CD8-positive, alpha-beta memory T cell (primary cell): Measurements from ENCODE around the gene REEP2. TPM values are rescaled to one million over a fixed set of nuclear protein-coding genes. Genes with fewer than 3 reads are reported as not detected.

ENCODE experiments used
- CTCF ChIA-PET: fragments of 350-600 bp; sonication (Branson Sonifier 250); formaldehyde crosslinking; loops from one replicate; lab custom pipeline; 2021; ENCODE audit warnings: antibody characterized with exemption; lab: Charles Lee
- POLR2A ChIA-PET: fragments of 350-600 bp; sonication (Branson Sonifier 250); formaldehyde crosslinking; loops from one replicate; lab custom pipeline; 2021; ENCODE audit warnings: antibody characterized with exemption; lab: Charles Lee
- DNase-seq, 5 donors: peaks; one replicate each; pipeline versions ENCODE4 v3.0.0 to v3.0.0-alpha.2; 2020 to 2022; ENCODE audit warnings: mixed read lengths in 1 of 5
- H3K27ac ChIP-seq: one replicate; pipeline ENCODE4 v1.7.0; 2013; ENCODE audit warnings: low read depth, mild to moderate bottlenecking, low read length, moderate library complexity
- H3K27me3 ChIP-seq: 2 replicates; pipeline ENCODE4 v1.7.0; 2013; ENCODE audit warnings: low read length, mild to moderate bottlenecking; ENCODE audit not compliant: insufficient read depth, poor library complexity, severe bottlenecking
- H3K36me3 ChIP-seq: 2 replicates; pipeline ENCODE4 v1.7.0; 2013; ENCODE audit warnings: mild to moderate bottlenecking, low read length, moderate library complexity; ENCODE audit not compliant: insufficient read depth
- H3K4me1 ChIP-seq: 2 replicates; pipeline ENCODE4 v1.7.0; 2013; ENCODE audit warnings: mild to moderate bottlenecking, low read length, moderate library complexity; ENCODE audit not compliant: insufficient read depth
- H3K4me3 ChIP-seq: 2 replicates; pipeline ENCODE4 v1.7.0; 2013; ENCODE audit warnings: mild to moderate bottlenecking, low read length
- H3K9me3 ChIP-seq: 2 replicates; pipeline ENCODE4 v1.7.0; 2013; ENCODE audit warnings: mild to moderate bottlenecking, low read length
- H3K27ac Mint-ChIP-seq, 8 donors: one replicate each; pipeline ENCODE4 v1.8.0; 2020 to 2021; ENCODE audit warnings: mixed read lengths in 8 of 8, mild to moderate bottlenecking in 6 of 8, inconsistent platforms in 3 of 8, moderate library complexity in 3 of 8
- H3K27me3 Mint-ChIP-seq, 2 donors: one replicate each; pipeline ENCODE4 v1.8.0; 2020 to 2021; ENCODE audit warnings: mixed read lengths in 2 of 2, mild to moderate bottlenecking in 1 of 2, moderate library complexity in 1 of 2
- H3K36me3 Mint-ChIP-seq, 3 donors: one replicate each; pipeline ENCODE4 v1.8.0; 2020 to 2021; ENCODE audit warnings: mixed read lengths in 3 of 3, inconsistent platforms in 1 of 3, mild to moderate bottlenecking in 1 of 3
- H3K4me1 Mint-ChIP-seq, 3 donors: one replicate each; pipeline ENCODE4 v1.8.0; 2020 to 2021; ENCODE audit warnings: mixed read lengths in 3 of 3, inconsistent platforms in 1 of 3, mild to moderate bottlenecking in 1 of 3
- H3K4me3 Mint-ChIP-seq, 7 donors: one replicate each; pipeline ENCODE4 v1.8.0; 2020 to 2021; ENCODE audit warnings: mixed read lengths in 7 of 7, mild to moderate bottlenecking in 6 of 7, moderate library complexity in 4 of 7, inconsistent platforms in 2 of 7
- H3K9me3 Mint-ChIP-seq, 5 donors: one replicate each; pipeline ENCODE4 v1.8.0; 2020 to 2022; ENCODE audit warnings: mixed read lengths in 5 of 5, mild to moderate bottlenecking in 3 of 5, moderate library complexity in 2 of 5, inconsistent platforms in 1 of 5
- polyA plus RNA-seq: library from polyadenylated mRNA; unstranded; fragments of 300-500 nt; fragmentation: Illumina TruSeq; gene quantifications from one replicate; pipeline ENCODE4 v1.2.3, GENCODE V29; 2021
- total RNA-seq, 2 experiments: library from RNA; stranded (reverse); gene quantifications; one replicate each; pipeline ENCODE4 v1.2.3, GENCODE V29; 2021

REEP2 gene
- total and polyA plus RNA-seq, 3 experiments from 2014 or later = 0.24 to 6.6 (median 5.0) TPM

DNA sequence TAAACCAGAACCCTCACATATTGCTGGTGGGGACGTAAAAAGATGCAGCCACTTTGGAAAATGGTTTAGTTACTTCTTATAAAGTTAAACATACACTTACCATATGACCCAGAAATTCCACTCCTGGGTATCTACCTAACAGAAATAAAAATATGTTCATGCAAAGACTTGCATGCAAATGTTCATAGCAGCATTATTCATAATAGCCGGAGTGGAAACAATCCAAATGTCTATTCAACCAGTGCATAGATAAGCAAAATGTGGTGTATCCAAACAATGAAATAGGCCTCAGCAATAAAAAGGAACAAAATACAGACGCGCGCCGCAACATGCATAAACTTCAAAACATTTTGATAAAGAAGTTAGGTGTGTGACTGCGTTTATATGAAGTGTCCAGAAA, 38.1 kb downstream of the REEP2 start:
- Histone ChIP-seq H3K4me3 (no peak overlapping the region), H3K9me3 (no peaks in the 10 kb centered on the region), H3K36me3 (no peaks in the 10 kb centered on the region), H3K4me1 (no peaks in the 10 kb centered on the region), H3K27me3 (no peaks in the 10 kb centered on the region), H3K27ac (no peak overlapping the region)
- no peak for DNase-seq
- ChIA-PET POLR2A (no interaction called here), CTCF (no interaction called here)
- Mint-ChIP-seq H3K27me3 (peaks cover 15 to 22% of the 10 kb centered on the region in 2 donors), H3K4me3 (no peak overlapping the region), H3K9me3 (no peaks in the 10 kb centered on the region), H3K27ac (no peak overlapping the region), H3K4me1 (no peaks in the 10 kb centered on the region), H3K36me3 (no peaks in the 10 kb centered on the region)

DNA sequence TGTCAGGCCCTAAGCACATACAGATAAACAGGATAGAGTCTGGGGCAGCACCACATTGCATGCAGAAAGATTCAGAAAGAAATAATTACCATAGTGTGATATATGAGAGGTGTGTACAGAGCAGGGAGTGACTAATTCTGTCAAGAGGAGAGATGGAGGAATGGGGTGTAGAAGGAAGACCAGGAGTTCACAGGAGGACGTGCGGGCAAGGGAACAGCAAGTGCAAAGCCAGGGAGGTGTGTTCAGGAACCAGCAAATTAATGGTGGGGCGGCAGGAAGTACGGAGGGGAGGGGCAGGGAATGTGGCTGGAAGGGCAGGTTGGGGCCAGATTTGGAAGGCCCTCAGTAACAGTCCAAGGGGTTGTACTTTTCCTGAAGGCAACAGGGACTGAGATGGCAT, 43.8 kb downstream of the REEP2 start:
- no peaks in the 10 kb centered on the region for H3K4me1 Mint-ChIP-seq
- no peak for DNase-seq
- Histone ChIP-seq H3K4me1 (no peaks in the 10 kb centered on the region), H3K36me3 (no peaks in the 10 kb centered on the region), H3K9me3 (no peaks in the 10 kb centered on the region), H3K4me3 (no peak overlapping the region), H3K27me3 (no peaks in the 10 kb centered on the region), H3K27ac (no peak overlapping the region)
- H3K27me3 Mint-ChIP-seq = peaks cover 9 to 10% of the 10 kb centered on the region in 2 donors
- ChIA-PET CTCF (no interaction called here), POLR2A (no interaction called here)
- H3K36me3 Mint-ChIP-seq = no peaks in the 10 kb centered on the region
- no peak overlapping the region for H3K27ac Mint-ChIP-seq
- no peaks in the 10 kb centered on the region for H3K9me3 Mint-ChIP-seq
- H3K4me3 Mint-ChIP-seq = no peak overlapping the region

DNA sequence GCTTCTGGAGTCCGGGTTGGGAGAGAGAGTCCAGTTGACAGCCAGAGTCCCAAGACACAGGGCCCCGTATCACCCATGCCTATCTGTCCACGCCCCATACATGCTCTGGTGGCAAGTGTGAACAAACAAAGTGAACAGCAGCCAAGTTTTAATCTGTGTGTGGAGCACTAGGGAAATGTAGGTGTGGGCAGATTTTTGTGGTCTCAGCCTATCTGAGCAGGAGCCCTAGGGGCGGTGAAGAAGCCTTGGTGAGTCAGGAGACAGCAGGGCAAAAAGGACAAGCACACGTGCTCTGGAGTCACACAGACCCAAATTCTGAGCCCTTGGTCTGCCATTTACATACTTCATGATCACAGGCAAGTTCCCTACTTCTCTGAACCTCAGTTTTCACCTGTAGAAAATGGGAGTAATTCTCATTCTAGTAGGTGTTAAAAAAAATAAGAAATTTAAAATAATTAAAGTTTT, 49.7 kb downstream of the REEP2 start:
- no peak overlapping the region for H3K4me3 ChIP-seq
- no peak overlapping the region for H3K27ac Mint-ChIP-seq
- no peak overlapping the region for H3K27ac ChIP-seq
- H3K36me3 ChIP-seq = no peaks in the 10 kb centered on the region
- H3K27me3 ChIP-seq = peaks cover 5% of the 10 kb centered on the region
- H3K9me3 ChIP-seq = no peaks in the 10 kb centered on the region
- H3K4me1 Mint-ChIP-seq = peaks cover 8 to 20% (median 13%) of the 10 kb centered on the region in 3 donors
- ChIA-PET POLR2A (no interaction called here), CTCF (no interaction called here)
- H3K4me1 ChIP-seq = peaks cover 18% of the 10 kb centered on the region
- H3K9me3 Mint-ChIP-seq = no peaks in the 10 kb centered on the region
- H3K27me3 Mint-ChIP-seq = peaks cover 11 to 23% of the 10 kb centered on the region in 2 donors
- H3K4me3 Mint-ChIP-seq = no peak overlapping the region
- no peaks in the 10 kb centered on the region for H3K36me3 Mint-ChIP-seq
- no peak for DNase-seq

DNA sequence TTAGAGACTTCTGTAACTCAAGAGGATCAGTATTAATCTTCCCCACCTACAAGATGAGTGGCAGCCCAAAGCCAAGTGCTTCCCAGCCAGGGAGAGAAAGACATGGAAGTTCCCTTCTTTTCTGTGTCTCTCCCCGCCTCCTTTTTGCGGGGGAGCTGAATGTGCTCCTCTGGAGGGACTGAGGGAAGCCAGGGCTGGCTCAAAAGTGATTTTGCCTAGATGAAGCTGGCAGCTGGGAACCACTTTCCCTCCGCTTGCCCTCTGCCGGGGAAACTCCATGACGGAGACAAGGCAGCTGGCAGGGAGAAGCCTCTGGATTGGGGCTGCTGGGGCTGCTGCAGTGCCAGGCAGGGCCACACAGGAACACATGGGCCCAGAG, 50.8 kb downstream of the REEP2 start:
- CTCF ChIA-PET = interaction anchor here (2.2 kb wide), 1 partner anchor 25 kb away, joined by 22 read pairs; the partner anchor contains the start of gene EGR1
- Mint-ChIP-seq H3K27me3 (peaks cover 11 to 27% of the 10 kb centered on the region in 2 donors), H3K36me3 (no peaks in the 10 kb centered on the region), H3K27ac (no peak overlapping the region), H3K4me3 (no peak overlapping the region), H3K9me3 (no peaks in the 10 kb centered on the region), H3K4me1 (peaks cover 8 to 20% (median 13%) of the 10 kb centered on the region in 3 donors)
- POLR2A ChIA-PET = no interaction called here
- peaks cover 18% of the 10 kb centered on the region for H3K4me1 ChIP-seq
- peaks cover 5% of the 10 kb centered on the region for H3K27me3 ChIP-seq
- no peaks in the 10 kb centered on the region for H3K9me3 ChIP-seq
- H3K36me3 ChIP-seq = no peaks in the 10 kb centered on the region
- H3K4me3 ChIP-seq = no peak overlapping the region
- no peak overlapping the region for H3K27ac ChIP-seq
- DNase-seq = no peak

DNA sequence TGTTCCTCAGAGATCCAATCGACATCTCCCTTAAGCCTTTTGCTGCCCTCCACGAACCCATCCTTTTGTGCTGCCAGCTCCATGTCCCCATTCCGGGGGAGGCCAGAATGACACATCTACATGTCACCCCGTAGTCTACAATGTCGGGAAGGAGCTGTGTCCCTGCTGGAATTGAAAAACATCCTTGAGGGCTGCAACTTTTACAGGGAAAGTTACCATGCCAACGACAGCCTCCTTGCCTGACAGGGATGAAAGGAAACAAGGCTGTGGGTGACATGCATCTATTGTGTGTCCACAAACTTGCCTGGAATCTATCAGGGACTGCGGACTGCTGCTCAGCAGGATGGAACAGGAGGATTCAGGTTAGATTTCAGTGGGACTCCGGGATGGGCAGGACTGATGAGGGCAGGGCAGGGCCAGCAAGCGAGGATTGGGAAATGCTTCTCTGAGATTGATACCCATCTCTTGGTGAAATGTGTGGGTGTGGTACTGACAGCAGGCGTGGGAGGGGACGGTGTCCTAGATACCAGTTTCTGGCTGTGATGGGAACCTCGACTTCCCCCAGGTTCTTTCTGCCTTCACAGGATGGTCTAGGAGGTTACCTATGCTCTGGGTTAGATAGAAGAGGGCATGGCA, 51.9 kb downstream of the REEP2 start:
- Histone ChIP-seq H3K4me3 (no peak overlapping the region), H3K27ac (no peak overlapping the region), H3K4me1 (peaks cover 18% of the 10 kb centered on the region), H3K36me3 (no peaks in the 10 kb centered on the region), H3K27me3 (peaks cover 5% of the 10 kb centered on the region), H3K9me3 (no peaks in the 10 kb centered on the region)
- POLR2A ChIA-PET = interaction anchor here (0.7 to 1.3 kb wide), 2 partner anchors 25 to 28 kb away, joined by 3 to 9 read pairs; partner anchors contain the start of gene EGR1
- no peak for DNase-seq
- H3K4me1 Mint-ChIP-seq = peaks cover 8 to 20% (median 13%) of the 10 kb centered on the region in 3 donors
- H3K4me3 Mint-ChIP-seq = peak overlapping the region in 5 of 7 donors; percentile 30 to 57 (median 53)
- peak overlapping the region in 4 of 8 donors; percentile 16 to 66 (median 46) for H3K27ac Mint-ChIP-seq
- no peaks in the 10 kb centered on the region for H3K9me3 Mint-ChIP-seq
- H3K27me3 Mint-ChIP-seq = peaks cover 11 to 34% of the 10 kb centered on the region in 2 donors
- no peaks in the 10 kb centered on the region for H3K36me3 Mint-ChIP-seq
- CTCF ChIA-PET = interaction anchor here (2.2 kb wide), 1 partner anchor 26 kb away, joined by 22 read pairs; the partner anchor contains the start of gene EGR1

DNA sequence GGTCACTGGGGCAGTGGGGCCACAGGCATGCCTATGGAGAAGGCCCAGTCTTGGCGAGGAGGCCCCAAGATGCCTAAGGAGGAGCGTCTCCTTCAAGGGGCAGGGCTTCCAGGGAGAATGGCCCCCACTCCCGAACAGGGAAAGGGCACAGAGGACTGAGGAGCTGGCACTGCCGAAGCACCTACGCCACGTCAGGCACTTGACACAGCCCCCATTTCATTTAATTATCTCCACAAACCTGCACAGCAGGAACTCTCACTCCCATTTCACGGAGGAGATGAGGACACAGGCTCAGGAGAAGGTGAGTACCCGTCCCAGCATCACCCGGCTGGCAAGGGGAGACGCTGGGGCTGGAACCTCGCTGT, 52.4 kb downstream of the REEP2 start:
- no peaks in the 10 kb centered on the region for H3K36me3 ChIP-seq
- CTCF ChIA-PET = interaction anchor here (2.2 kb wide), 1 partner anchor 26 kb away, joined by 22 read pairs; the partner anchor contains the start of gene EGR1
- Mint-ChIP-seq H3K4me1 (peaks cover 8 to 20% (median 13%) of the 10 kb centered on the region in 3 donors), H3K9me3 (no peaks in the 10 kb centered on the region), H3K27ac (peak overlapping the region in 1 of 8 donors; percentile 63), H3K27me3 (peaks cover 11 to 34% of the 10 kb centered on the region in 2 donors), H3K4me3 (peak overlapping the region in 6 of 7 donors; percentile 30 to 69 (median 56)), H3K36me3 (no peaks in the 10 kb centered on the region)
- peaks cover 5% of the 10 kb centered on the region for H3K27me3 ChIP-seq
- H3K4me3 ChIP-seq = peak overlapping the region; percentile 54
- no peak for DNase-seq
- POLR2A ChIA-PET = interaction anchor here (0.7 to 1.3 kb wide), 2 partner anchors 26 to 29 kb away, joined by 3 to 9 read pairs; partner anchors contain the start of gene EGR1
- no peaks in the 10 kb centered on the region for H3K9me3 ChIP-seq
- peaks cover 18% of the 10 kb centered on the region for H3K4me1 ChIP-seq
- no peak overlapping the region for H3K27ac ChIP-seq

DNA sequence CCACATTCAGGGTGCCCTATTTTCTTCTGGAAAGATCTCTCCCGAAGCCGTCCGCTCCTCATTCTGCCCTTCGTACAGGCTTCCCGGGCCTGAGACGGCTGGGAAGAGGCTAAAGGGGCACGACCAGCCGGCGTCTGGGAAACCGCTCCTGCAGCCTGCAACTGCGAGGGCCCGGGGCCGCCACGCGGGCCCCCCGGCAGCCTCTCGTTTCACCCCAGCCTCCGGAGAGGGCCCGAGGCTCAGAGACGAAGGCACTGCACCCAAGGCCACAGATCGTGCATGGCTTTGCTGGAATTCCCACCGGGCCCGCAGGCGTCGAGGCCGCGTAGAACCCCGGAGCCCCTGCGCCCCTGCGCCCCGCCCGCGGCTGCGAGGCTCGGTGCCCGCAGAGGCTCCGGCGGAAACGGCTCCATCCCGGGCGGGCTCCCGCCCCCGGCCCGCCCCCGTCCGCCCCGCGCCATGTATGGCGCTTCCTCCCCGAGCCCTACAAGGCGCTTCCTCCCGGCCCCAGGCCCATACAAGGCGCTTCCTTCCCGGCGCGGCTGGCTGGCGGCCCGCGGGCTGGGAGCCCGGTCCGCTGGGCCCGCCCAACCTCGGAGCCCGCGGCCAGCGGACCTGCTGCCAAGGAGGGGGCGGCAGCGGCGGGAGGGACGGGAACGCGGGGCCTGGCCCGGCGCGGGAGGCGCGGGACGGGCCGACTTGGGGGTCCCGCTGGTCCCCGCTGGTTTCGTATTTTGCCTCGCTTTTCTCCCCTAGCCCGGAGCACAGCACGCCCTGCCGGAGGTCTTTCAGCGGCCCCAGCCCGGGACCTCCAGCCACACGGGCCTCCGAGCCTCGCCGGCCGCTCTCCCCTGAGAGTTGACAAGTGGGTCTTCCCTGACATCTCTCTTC, 53.1 kb downstream of the REEP2 start:
- no peaks in the 10 kb centered on the region for H3K36me3 Mint-ChIP-seq
- peak overlapping the region; percentile 47 for H3K27ac ChIP-seq
- peaks cover 8 to 20% (median 13%) of the 10 kb centered on the region in 3 donors for H3K4me1 Mint-ChIP-seq
- H3K36me3 ChIP-seq = no peaks in the 10 kb centered on the region
- H3K27me3 ChIP-seq = peaks cover 5% of the 10 kb centered on the region
- peaks cover 18% of the 10 kb centered on the region for H3K4me1 ChIP-seq
- H3K27me3 Mint-ChIP-seq = peaks cover 9 to 31% of the 10 kb centered on the region in 2 donors
- peak overlapping the region in 5 of 8 donors; percentile 39 to 91 (median 72) for H3K27ac Mint-ChIP-seq
- CTCF ChIA-PET = interaction anchor here (1.5 to 2.4 kb wide), 3 partner anchors 12 to 42 kb away, joined by 13 to 22 read pairs (median 13); partner anchors contain the start of gene EGR1
- POLR2A ChIA-PET = interaction anchor here (1.3 kb wide), 1 partner anchor 27 kb away, joined by 9 read pairs; the partner anchor contains the start of gene EGR1
- H3K9me3 Mint-ChIP-seq = no peaks in the 10 kb centered on the region
- no peaks in the 10 kb centered on the region for H3K9me3 ChIP-seq
- peak overlapping the region; percentile 62 for H3K4me3 ChIP-seq
- peak; percentile 80 to 90 (median 84) for DNase-seq
- H3K4me3 Mint-ChIP-seq = peak overlapping the region; percentile 84 to 91 (median 87)
